Stimulated activated CD8-positive, alpha-beta memory T cell treated with anti-CD3 and anti-CD28 coated beads, Interleukin-12 subunit alpha, Interleukin-12 subunit beta, amount 100 ng/mL, for 4 hours (primary cell): ENCODE data around the gene CACNA1C.

ENCODE experiments used
- DNase-seq: peaks from one replicate; pipeline ENCODE4 v3.0.0-alpha.2; 2020; ENCODE audit warnings: low read depth

The CACNA1C gene

DNA sequence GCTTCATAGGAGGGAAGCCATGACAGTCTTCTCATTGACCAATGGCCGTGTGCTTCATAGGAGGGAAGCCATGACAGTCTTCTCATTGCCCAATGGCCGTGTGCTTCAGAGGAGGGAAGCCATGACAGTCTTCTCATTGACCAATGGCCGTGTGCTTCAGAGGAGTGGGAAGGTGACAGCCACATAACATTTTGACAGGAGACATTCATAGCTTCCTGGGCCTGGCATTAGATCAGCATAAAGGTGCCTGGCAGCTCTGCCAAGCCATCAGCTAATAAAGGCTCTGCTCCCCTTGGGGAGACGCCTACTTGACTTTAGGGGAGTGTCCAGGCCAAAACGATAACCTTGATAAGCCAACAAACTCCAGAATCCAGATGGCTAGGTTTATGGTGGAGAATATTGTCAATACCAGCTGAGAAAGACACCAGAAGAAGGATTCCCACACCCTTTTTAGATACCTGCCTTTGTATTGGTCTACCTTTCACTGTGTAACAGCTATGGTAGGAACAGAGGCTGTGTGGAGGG lies 468.0 kb downstream of the CACNA1C start:
- no peak for DNase-seq

DNA sequence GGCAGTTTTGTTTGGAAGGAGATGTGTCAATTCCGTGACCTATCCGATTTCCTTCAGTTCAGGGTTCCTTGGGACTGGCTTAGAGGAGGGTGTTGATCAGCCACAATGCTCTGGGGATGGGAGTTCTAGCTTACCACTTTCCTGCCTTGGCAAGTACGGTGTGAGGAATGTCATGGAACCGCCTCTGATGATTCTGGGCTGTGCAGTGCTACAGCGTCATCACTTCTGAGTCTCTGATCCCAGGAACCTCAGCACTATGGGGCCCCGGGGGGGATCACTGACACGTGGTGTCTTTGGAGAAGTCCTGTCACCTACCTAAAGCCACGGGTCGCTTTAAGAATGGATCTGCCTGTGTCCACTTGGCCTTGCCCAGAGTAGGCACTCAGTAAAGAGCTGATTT lies 470.5 kb downstream of the CACNA1C start:
- DNase-seq, result no peak

DNA sequence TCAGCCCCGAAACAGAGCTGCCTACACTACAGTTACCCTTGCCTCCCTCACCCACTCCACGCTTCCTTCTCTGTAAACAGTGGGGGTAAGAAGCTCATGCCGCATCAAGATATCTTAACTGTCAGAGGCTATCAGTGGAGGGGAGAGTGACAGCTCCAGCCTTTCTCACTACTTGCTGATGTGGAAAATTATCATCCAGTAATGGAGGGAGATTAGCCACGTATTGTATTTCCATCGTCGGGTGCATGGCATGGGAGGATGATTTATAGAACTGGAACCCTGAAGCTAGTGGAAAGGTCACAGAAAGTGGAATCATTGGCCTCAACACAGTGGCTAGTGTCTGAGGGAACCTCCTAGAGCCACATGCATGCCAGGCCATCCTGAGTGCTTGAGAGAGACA lies 471.1 kb downstream of the CACNA1C start:
- DNase-seq, result no peak

DNA sequence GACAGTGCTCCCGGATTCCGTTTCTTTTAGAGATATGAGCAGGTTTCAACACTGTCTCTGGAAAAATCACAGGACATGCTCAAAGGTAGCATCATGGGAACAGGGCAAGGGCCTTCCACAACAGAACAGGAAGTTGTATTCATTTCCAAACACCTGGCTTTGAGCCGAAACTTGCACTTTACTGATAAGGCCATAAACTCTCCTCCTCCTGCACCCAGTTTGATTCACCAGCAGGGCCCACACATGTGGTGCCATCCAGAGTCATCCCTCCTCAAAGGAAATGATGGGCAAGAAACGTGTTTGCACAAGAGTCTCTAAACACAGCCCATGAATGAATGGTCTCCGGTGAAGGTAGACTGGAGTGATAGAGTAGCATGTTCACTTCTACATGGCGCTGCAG lies 473.6 kb downstream of the CACNA1C start:
- DNase-seq, result no peak

DNA sequence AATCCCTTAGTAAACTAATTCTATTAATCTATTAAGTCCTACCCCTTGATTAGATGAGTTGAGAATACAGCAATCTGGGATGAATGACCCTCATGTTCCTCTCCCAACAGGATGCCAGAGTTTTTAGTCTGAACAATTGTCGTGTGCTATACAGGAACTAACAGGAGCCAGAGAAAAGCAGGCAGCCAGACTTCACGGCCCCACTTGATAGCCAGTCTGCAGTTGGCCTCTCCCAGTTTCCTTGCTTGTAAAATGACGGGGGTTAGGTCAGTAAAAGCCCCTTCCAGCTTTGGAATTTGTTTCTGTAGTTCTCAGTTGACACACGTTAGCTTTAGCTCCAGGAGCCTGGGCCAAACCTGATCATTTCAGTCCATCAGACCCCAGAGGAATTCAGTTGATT lies 475.2 kb downstream of the CACNA1C start:
- no peak for DNase-seq

DNA sequence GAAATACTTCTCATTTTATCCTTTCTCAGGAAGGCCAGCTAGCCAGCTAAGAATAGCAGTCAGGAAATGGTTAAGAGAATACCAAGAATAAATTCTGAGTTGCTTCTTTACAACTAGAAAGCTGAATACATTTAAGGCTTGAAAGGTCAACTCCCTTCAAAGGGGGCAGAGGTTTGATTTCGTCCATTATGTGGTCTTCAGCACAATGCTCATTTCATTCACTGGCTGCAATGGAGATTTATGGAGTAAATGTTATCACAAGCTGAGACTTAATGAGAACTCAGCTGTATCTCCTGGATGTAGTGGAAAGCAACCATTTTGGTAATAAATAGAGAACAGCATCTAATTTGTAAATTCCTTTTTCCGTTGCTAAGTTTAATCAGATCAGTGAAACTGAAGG lies 477.0 kb downstream of the CACNA1C start:
- DNase-seq, result no peak

DNA sequence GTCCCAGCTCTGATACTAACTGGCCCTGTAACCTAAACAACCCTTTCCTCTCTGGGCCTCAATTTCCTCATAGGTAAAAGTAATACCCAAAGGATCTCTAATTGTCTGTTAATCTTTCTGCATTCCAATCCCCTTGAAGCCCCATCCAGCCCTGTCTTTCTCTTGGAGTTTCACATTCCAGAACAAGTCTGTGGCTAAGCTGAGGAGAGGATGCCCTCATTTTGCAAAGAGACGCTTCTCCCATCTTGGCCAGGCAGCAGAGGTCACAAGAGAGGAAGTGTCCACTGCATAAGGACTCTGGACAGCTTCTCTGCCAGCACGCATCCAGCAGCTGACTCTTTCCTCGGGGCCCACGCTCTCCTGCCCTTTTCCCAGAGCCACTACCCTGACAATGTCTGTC lies 478.6 kb downstream of the CACNA1C start:
- DNase-seq, result no peak

DNA sequence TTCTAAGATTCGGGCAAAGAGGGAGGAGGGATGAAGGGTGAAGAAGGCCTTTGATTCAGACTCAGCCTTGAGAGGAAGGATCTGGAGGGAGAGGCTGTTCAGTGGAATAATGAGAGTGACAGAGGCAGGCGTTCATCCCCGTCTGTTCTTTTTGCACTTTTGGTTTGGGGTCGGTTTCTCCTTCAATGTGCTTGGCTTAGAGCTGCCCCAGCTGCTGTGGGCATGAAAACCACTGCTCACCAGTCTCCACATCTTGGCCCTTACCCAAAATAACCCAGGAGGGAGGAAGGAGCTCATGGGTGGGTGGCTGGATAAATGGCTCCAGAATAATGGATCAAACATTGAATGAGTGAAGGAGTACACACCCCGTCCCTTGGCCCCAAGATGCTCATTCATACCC lies 480.2 kb downstream of the CACNA1C start:
- no peak for DNase-seq

DNA sequence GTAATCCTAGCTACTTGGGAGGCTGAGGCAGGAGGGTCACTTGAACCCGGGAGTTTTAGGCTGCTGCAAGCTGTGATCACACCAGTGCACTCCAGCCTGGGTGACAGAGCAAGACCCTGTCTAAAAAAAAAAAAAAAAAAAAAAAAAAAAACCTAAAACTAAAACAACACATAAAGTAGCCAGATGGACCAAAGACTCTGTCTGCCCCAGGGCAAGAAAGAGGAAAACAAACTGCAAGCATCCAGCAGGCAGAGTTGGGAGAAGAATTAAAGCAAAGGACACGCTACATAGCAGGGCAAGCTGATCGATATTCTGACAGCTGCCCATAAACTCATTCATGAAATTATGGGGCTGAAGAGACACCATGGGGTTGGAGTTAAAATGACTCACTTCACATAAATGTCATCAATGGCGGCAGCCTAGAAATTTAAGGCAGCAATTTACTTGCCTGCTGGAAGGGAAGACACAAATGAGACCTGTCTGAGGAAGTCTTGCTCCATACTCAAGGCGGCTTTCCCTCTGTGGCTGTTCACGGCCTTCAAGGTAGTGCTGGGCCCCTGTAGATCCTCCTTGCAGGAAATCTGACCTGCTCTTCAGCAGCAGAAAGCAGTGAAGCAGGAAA lies 482.9 kb downstream of the CACNA1C start:
- no peak for DNase-seq

DNA sequence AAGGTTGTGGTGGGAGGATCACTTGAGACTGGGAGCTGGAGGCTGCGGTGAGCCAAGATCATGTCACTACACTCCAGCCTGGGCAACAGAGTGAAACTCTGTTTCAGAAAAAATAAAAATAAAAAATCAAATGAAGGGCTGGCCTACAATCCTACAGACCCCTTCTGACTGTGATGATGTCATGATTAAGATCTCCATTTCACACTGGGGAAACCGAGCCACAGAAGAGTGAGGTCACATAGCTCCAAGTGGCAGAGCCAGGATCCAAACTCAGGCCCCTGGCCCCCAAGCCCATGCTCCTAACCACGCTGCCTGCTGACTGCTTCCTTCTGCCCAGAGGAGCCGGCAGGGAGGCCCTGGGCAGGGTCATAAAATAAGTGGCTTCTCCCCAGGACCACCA lies 483.9 kb downstream of the CACNA1C start:
- DNase-seq, result no peak

DNA sequence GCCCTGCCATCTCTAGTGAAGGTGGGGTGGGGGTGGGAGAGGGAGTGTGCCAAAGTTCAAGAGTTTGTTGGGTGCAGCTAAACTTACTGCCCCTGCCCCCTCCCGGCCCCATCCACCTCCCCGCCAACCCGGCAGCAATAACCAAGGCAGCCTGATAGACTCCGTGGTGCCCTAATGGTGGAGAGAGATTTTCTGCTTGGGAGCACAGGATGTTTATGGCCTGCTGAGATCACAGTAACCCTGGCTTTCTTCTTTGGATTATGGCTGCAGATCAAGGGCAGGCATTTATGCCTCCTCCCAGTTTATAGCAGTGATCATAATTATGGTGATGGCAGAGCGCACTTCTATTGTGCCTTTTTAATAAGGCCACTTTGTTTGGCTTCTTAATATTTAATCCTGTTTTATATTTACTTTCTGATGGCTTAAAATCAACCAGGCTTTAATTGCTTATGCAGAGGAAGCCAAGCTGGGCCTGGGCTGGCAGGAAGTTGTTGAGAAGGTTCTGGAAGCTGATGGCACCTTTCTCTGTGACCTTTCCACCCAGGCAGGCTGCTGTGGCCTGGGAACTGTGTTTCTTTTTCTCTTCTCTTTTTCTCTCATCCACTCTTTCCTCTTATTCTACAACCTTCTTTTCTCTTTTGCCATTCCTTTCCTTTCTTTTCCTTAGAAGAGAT lies 485.2 kb downstream of the CACNA1C start:
- no peak for DNase-seq

DNA sequence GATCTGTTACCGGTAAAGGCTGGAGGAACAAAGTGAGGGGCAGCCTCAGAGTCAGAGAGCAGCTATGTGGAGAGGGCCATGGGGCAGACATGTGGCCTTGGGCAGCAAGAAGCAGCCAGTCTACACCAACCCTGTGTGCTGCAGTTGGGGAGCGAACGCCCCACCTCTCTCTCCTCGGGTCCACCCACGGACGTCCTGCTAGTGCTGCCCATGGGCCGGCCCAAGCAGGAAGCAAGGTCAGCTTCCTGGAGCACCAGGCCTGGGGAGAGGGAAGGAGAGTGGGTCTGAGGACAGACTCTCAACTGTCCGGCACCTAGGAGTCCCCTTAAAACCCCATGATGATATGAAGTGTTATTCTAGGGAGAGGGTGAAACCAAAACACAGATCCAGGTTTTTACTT lies 487.2 kb downstream of the CACNA1C start:
- no peak for DNase-seq

DNA sequence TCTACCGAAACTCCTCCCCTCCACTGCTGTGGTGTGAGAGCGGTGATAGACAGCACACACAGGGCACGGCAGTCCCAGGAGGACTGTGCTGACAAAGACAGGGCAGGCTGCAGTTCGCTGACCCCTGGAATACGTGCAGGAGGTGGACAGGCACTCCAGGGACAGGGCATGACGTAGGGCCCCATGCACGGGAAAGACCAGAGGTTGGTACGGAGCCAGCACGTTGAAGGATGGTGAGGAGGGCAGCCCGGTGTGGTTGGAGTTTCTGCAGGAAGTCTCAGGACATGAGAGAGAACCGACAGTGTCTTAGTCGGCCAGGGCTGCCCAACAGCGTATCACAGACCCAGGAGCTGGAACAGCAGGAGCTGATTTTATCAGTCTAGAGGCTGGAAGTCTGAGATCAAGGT lies 487.8 kb downstream of the CACNA1C start:
- DNase-seq, result no peak

DNA sequence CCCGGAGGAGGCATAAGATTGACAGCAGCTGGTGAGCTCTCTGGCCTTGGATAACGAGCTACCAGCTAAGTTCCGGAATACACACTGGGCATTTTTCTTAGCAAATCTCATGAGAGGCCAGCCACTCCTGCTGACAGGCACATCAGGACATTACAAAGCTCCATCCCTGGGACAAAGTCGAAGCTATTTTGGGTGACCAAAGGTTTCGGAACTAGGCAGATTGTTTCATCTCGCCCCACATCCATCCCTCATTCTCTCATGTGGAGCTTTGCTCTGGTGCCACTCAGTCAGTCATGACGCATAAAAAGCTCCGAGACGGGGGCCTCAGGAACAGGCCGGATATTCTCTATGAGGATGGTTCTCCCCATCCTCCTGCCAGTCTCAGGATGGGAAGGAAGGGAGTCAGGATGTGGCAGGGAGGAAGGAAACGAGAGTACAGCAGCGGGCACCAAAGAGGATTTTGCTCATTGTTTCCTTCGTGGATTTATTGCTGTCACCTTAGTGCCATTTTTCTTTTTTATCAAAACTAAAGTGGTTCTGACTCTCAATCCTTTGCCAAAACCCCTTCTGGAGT lies 488.9 kb downstream of the CACNA1C start:
- no peak for DNase-seq

DNA sequence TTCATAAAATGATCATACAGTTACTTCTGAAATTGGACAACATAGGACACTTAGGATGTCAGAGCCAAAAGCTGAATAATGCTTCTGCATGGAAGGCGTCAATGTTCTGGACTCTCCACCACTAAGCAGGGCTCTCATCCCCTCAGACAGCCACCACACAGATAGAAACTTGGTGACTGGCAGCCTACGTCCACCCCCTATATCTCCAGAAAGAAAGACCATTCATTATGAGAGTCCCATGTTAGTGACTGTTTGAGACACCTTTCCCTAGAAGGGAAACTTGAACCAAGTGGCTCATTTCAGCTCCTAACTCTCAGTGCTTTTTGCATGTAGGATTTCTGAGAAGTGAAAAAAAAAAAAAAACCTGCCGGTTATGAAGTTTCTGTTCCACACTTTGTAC lies 491.0 kb downstream of the CACNA1C start:
- DNase-seq, result no peak

DNA sequence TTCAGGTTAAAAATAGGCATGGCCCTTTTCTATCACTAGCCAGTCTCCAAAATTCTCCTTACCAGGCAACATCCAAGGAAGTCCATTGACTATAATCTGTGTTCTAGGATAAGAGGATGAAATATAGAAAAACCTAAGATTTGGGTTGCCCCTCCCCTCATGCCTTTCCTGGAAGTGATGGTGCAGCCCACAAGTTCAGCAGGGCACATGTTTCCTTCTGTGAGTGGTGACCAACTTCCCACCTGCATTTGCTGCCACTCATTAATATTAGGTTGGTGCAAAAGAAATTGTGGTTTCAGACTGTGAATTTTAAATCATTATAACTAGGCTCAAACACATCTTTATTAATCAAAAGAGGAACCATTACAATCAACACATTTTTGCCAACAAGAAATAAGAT lies 491.4 kb downstream of the CACNA1C start:
- DNase-seq, result no peak

DNA sequence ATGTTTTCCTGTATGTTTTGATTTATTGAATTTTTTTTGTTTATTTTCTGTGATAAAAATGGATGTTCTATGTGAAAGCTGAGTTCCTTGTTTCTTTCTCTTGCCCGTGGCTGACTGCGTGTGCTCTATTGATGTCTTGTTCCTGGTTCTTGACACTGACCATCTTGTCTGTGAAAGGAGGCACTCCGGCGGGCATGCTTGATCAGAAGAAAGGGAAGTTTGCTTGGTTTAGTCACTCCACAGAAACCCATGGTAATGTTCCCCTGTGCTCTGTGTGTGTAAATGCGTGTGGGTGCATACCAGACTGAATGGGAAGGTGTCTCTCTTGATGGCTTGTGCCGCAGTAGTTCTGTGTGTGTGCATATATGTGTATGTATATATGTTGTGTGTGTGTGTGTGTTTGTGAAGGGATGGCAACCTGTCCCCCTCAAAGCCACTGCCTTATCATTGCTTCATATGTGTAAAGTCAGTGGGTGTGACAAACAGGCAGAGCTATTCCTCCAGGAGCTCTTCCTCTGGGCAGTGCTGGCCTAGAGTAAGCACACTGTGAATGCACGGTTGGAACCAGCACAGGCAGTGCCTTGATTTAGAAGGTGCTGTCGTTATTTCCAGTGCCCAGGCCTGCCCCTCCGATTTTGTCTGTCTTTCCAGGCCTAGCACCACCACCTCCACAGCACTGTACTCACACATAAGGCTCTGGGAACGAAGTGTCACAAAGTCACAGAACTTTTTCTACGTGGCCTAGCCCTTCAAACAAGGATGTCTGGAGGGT lies 494.7 kb downstream of the CACNA1C start:
- DNase-seq, result no peak

DNA sequence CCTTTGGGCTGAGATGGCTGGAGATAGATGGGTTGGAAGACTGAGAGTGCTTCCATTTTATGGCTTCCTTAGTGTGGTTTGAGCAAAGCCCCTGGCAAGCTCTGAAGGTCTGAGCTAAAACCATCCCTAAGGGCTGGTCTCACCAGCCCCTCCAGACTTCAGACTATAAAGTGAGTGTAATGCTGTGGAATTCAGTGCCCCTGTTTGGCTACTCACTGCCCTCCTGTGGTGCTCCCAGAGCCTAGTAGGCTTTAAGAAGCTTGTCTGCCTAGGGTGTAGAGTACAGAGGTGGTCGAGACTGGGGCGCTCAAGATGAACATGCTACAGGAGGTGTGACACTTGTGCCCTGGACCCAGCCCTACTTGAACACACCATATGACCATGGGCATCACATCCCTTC lies 495.3 kb downstream of the CACNA1C start:
- DNase-seq, result no peak

DNA sequence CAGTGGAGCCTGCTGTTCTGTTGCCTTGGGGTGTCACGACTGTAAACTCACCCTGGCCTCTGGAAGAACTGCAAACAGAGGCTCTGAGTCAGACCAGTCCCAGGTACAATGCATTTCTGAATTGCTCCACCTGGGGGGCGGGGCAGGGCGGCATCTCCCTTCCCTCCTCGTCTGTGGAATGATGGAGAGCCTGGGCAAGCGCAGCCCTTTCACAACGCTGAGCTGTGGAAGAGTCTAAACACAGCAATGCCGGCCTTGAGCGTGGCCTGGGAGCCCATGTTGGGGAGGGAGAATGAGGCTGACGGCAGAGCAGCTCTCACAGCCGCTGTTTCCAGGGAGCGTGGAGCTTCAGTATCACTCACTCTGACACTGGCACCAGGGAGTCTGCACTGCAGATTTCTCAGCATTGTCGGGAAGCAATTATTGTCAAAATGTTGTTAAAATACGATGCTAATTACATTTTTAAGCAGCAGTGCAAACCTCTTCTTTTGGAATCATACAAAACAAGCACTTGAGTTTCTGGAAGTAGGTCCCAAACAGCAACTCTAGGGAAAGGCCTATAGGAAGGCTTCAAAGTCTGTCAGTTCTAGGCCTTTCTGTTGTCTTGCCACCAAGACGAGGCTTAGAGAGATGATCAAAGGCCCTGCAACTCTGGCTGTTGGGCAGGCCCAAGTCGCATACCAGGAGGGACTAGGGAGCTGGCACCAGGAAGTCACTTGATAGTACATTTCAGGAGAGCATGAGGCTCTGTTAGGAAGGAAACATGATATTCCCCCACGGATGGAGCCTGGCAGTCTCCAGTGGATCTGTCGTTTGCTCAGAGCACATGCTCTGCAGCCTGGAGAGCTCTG lies 498.0 kb downstream of the CACNA1C start:
- no peak for DNase-seq

DNA sequence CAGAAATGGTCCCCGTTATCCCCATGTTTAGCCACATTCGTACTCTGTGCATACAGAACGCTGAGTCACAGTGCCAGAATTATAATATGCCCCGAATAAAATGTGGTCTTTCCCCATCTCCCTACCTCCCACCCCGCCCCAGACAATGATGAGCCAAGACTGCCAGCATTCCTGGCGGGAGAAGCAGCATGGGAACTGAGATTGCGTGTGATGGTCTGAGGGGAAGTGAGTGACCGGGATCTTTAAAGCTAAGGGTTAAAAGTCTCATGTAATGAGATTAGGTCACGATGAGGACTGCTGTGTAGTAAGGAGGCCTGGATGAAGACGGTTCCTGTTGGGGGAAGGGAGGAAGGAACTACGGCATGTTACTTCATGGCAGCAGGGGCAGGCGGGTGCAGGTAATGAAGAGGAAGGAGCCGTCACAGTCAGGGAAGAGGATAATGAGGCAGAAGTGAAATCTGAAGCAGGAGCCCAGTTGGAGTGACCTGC lies 498.7 kb downstream of the CACNA1C start:
- no peak for DNase-seq

DNA sequence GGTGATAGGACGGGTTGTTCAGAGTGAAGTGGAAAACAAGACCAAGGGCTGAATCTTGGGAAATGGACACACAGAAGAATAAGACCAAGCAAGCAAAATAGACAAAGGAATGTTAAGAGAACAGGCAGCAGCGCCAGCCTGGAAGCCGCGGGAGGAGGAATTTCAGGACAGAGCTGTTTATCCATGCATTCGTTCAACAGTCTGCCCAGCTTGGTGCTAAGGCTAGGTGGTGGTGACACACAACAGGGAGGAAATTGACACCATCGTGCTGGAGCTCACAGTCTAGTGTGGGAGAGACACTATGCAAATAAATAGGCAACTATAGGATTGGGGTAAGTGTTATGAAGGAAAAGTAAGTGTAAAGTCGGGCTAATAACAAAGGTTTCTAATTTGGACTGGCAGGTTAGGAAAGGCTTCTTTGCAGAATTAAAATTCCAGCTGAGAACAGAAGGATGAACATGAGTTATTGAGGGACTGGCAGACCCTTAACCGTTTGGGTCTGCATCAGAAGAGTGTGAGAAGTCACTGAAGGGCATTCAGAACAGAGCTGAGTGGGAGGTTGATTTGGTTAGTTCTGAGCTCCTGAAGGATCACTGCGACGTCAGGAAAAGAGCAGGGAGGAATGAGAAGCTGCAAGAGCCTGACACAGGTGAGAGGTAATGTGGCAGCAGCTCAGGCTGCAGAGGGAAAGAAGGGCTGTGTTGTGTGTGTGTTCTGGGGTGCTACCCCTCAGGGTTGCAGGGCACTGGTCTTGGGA lies 499.4 kb downstream of the CACNA1C start:
- DNase-seq, result no peak
